HEK293 (cell line): Measurements from ENCODE around the gene DEFB129.
"Not testable (repeated sequence)": the region's sequence is repeated elsewhere in the genome, so short reads cannot be mapped to it uniquely, and the experiment has no call there.

Experiments
- CTCF ChIA-PET: fragments of 350-600 bp; formaldehyde crosslinking; extraction: SDS; loops from one replicate; lab custom pipeline; 2021; ENCODE audit warnings: antibody characterized with exemption; lab: Yijun Ruan, JAX
- POLR2A ChIA-PET: fragments of 300-600 bp; formaldehyde crosslinking; extraction: SDS; loops from one replicate; lab custom pipeline; 2020; ENCODE audit warnings: antibody characterized with exemption, inconsistent platforms; lab: Yijun Ruan, JAX
- H3K27ac ChIP-seq: fragments of 200-500 bp; sonication (Bioruptor generic); 2 replicates; pipeline ENCODE4 v1.5.1; 2014; ENCODE audit warnings: low read depth, low read length, control low read depth, inconsistent platforms; ENCODE audit errors: extremely low read depth
- H3K36me3 ChIP-seq, 2 experiments: fragments of 200-500 bp in 1 of 2; sonication (Bioruptor generic) in 1 of 2; 1 replicate in 1 of 2; 2 replicates in 1 of 2; pipeline ENCODE4 v1.5.1; 2014 to 2017; ENCODE audit warnings: inconsistent platforms in 2 of 2, low read length in 2 of 2; ENCODE audit not compliant: control insufficient read depth in 2 of 2, insufficient read depth in 1 of 2
- H3K4me1 ChIP-seq: fragments of 200-500 bp; sonication (Bioruptor generic); 2 replicates; pipeline ENCODE4 v1.5.1; 2014; ENCODE audit warnings: mild to moderate bottlenecking, low read length, inconsistent platforms; ENCODE audit not compliant: control insufficient read depth, insufficient read depth
- H3K4me3 ChIP-seq: 2 replicates; pipeline ENCODE4 v1.5.1; 2011; ENCODE audit warnings: low read depth, mild to moderate bottlenecking, control low read depth, low read length, moderate library complexity
- H3K9me3 ChIP-seq: fragments of 200-500 bp; sonication (Bioruptor generic); 2 replicates; pipeline ENCODE4 v1.5.1; 2014; ENCODE audit warnings: low read depth, low read length, inconsistent platforms; ENCODE audit not compliant: control insufficient read depth, insufficient read depth
- GLI4 ChIP-seq: fragments of 450-650 bp; formaldehyde crosslinking; IDR thresholded peaks from 2 replicates; pipeline ENCODE4 v1.5.1; 2016; ENCODE audit warnings: missing biosample characterization, missing genetic modification characterization
- KLF9 ChIP-seq: fragments of 450-650 bp; formaldehyde crosslinking; IDR thresholded peaks from 2 replicates; pipeline ENCODE4 v1.5.1; 2016; ENCODE audit warnings: missing biosample characterization, missing genetic modification characterization, low read depth
- ZBTB17 ChIP-seq: fragments of 450-650 bp; formaldehyde crosslinking; IDR thresholded peaks from 2 replicates; pipeline ENCODE4 v1.5.1; 2016; ENCODE audit warnings: missing biosample characterization, missing genetic modification characterization
- ZFP37 ChIP-seq: fragments of 450-650 bp; formaldehyde crosslinking; IDR thresholded peaks from 2 replicates; pipeline ENCODE4 v1.5.1; 2016; ENCODE audit warnings: missing biosample characterization, missing genetic modification characterization
- ZNF112 ChIP-seq: fragments of 450-650 bp; formaldehyde crosslinking; IDR thresholded peaks from 2 replicates; pipeline ENCODE4 v1.5.0; 2017; ENCODE audit warnings: missing biosample characterization, missing genetic modification characterization
- ZNF146 ChIP-seq: fragments of 450-650 bp; formaldehyde crosslinking; IDR thresholded peaks from 2 replicates; pipeline ENCODE4 v1.5.1; 2016; ENCODE audit warnings: missing biosample characterization, missing genetic modification characterization
- ZNF169 ChIP-seq: fragments of 450-650 bp; formaldehyde crosslinking; IDR thresholded peaks from 2 replicates; pipeline ENCODE4 v1.5.1; 2016; ENCODE audit warnings: missing biosample characterization, missing genetic modification characterization
- ZNF366 ChIP-seq: fragments of 450-650 bp; formaldehyde crosslinking; conservative IDR thresholded peaks from 2 replicates; pipeline ENCODE4 v1.5.1; 2016; ENCODE audit warnings: missing biosample characterization, missing genetic modification characterization
- ZNF473 ChIP-seq: fragments of 450-650 bp; formaldehyde crosslinking; IDR thresholded peaks from 2 replicates; pipeline ENCODE4 v1.5.1; 2017; ENCODE audit warnings: missing biosample characterization, missing genetic modification characterization
- ZNF529 ChIP-seq: fragments of 450-650 bp; formaldehyde crosslinking; IDR thresholded peaks from 2 replicates; pipeline ENCODE4 v1.5.1; 2017; ENCODE audit warnings: missing genetic modification characterization, missing biosample characterization; ENCODE audit not compliant: insufficient replicate concordance
- ZNF530 ChIP-seq: fragments of 450-650 bp; formaldehyde crosslinking; IDR thresholded peaks from 2 replicates; pipeline ENCODE4 v1.5.1; 2016; ENCODE audit warnings: low read depth, missing biosample characterization, missing genetic modification characterization
- TF ChIP-seq, protein P1 (sequence below): fragments of 450-650 bp; IDR thresholded peaks from 2 replicates; pipeline ENCODE4 v1.5.1; 2018; ENCODE audit warnings: missing biosample characterization, missing genetic modification characterization
- TF ChIP-seq, protein P2 (sequence below): fragments of 450-650 bp; formaldehyde crosslinking; IDR thresholded peaks from 2 replicates; pipeline ENCODE4 v1.5.1; 2016; ENCODE audit warnings: missing biosample characterization, missing genetic modification characterization

Gene DEFB129

DNA sequence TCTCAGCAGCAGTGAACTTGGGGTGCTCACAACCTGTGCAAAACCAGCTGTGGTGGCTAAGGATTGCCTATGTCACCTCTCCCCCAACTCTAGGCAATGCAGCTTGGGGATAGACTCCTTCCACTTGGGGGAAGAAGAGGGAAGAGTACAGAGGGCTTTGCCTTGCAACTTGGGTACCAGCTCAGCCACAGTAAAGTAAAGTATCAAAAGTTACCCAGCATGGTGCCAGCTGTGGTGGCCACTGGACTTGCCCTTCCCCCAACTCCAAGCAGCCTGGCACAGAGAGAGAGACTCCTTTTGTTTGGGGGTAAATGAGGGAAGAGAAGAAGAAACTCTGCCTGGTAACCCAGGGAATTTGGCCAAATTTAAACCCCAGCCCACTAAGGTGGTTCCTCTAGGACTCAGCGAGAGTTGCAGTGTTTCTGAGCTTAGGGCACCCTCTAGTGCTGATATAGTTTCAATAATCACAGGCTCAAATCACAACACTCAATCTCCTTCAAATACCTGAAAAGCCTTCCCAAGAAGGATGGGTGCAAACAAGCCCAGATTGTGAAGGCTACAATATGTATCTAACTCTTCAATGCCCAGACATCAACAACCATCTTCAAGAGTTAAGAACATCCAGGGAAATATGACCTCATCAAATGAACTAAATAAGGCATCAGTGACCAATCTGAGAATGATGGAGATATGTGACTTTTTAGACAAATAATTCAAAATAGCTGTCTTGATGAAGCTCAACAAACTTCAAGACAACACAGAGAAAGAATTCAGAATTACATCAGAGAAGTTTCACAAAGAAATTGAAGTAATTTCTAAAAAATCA, 7.6 kb upstream of the DEFB129 start (continued):
- no peak for TF ChIP-seq ZNF473
- no peak for TF ChIP-seq ZFP37 (tag by site-specific recombination)

DNA sequence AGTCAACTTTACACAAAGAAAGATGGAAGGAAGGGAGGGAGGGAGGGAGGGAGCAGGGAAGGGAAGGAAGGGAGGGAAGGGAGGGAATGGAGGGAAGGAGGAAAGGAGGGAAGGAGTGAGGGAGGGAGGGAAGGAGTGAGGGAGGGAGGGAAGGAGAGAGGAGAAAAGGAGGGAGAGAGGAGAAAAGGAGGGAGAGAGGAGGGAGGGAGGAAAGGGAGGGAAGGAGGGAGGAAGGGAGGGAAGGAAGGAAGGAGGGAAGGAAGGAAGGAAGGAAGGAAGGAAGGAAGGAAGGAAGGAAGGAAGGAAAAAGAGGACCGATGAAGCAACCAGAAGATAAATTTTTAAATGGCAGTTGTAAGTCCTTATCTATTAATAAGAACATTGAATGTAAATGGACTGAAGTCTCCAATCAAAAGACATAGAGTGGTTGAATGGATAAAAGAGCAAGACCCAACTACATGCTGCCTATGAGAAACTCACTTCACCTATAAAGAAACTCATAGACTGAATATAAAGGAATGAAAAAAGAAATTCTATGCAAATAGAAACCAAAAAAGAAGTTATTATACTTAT, 5.7 kb upstream of the DEFB129 start:
- Histone ChIP-seq H3K36me3 (no peaks in the 10 kb centered on the region), H3K9me3 (no peaks in the 10 kb centered on the region), H3K4me1 (no peaks in the 10 kb centered on the region), H3K4me3 (no peak overlapping the region), H3K27ac (no peak overlapping the region)
- POLR2A ChIA-PET: no interaction called here
- peak; percentile 86 for TF ChIP-seq ZNF366 (tag by site-specific recombination)
- TF ChIP-seq, protein P1, sequence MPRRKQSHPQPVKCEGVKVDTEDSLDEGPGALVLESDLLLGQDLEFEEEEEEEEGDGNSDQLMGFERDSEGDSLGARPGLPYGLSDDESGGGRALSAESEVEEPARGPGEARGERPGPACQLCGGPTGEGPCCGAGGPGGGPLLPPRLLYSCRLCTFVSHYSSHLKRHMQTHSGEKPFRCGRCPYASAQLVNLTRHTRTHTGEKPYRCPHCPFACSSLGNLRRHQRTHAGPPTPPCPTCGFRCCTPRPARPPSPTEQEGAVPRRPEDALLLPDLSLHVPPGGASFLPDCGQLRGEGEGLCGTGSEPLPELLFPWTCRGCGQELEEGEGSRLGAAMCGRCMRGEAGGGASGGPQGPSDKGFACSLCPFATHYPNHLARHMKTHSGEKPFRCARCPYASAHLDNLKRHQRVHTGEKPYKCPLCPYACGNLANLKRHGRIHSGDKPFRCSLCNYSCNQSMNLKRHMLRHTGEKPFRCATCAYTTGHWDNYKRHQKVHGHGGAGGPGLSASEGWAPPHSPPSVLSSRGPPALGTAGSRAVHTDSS (tag by site-specific recombination): no peak
- CTCF ChIA-PET: no interaction called here

DNA sequence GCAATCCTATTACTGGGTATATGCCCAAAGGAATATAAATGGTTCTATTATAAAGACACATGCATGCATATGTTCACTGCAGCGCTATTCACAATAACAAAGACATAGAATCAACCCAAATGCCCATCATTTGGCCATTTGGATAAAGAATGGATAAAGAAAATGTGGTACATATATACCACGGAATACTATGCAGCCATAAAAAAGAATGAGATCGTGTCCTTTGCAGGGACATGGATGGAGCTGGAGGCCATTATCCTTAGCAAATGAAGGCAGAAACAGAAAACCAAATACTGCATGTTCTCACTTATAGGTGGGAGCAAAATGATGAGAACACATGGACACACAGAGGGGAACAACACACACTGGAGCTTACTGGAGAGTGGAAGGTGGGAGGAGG, 1.2 kb upstream of the DEFB129 start:
- TF ChIP-seq ZNF146 (tag by site-specific recombination): peak; percentile 85
- POLR2A ChIA-PET, H3K9me3 ChIP-seq, H3K36me3 ChIP-seq, H3K27ac ChIP-seq, H3K4me1 ChIP-seq, H3K4me3 ChIP-seq: not testable (repeated sequence)
- CTCF ChIA-PET: interaction anchor here (3.2 to 4.0 kb wide), 2 partner anchors 40 to 105 kb away, joined by 13 to 20 read pairs; no protein-coding TSS in a partner anchor

DNA sequence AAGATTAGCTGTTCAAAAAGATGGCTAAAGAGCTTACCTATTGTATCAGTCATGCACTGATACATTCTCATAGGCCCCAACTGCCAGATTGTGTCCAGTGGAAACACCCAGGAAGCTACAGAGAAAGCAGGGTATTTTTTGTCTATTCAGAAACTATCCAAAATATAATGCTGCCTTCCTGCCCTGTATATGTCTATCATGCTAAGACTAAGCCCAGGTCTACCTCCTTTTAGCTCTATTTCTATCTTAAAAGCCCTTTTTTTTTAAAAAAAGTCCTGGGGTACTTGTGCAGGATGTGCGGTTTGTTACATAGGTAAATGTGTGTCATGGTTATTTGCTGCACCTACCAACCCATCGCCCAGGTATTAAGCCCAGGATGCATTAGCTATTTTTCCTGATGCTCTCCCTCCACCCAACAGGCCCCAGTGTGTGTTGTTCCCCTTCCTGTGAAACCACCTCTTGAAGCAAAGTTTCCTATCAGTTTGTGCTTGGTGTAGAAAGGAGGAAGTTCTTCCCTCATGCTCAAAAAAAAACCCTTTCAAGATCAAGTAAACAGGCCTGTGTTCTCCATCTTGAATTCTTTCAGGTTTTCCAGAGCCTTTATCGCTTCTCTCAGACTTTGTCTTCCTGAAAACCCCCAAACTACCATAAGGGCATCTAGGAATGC, 514 bp downstream of the DEFB129 start:
- ChIA-PET POLR2A (no interaction called here), CTCF (interaction anchor here (0.6 to 1.9 kb wide), 5 partner anchors 10 to 489 kb away, joined by 3 to 7 read pairs (median 4); no protein-coding TSS in a partner anchor)
- no peak overlapping the region for H3K4me3 ChIP-seq
- no peaks in the 10 kb centered on the region for H3K4me1 ChIP-seq
- TF ChIP-seq GLI4 (tag by site-specific recombination) (no peak), ZNF112 (no peak), ZFP37 (tag by site-specific recombination) (no peak), ZNF169 (tag by site-specific recombination) (no peak), KLF9 (tag by site-specific recombination) (no peak), ZNF530 (tag by site-specific recombination) (no peak)
- H3K27ac ChIP-seq: no peak overlapping the region
- H3K9me3 ChIP-seq: no peaks in the 10 kb centered on the region
- H3K36me3 ChIP-seq: no peaks in the 10 kb centered on the region

DNA sequence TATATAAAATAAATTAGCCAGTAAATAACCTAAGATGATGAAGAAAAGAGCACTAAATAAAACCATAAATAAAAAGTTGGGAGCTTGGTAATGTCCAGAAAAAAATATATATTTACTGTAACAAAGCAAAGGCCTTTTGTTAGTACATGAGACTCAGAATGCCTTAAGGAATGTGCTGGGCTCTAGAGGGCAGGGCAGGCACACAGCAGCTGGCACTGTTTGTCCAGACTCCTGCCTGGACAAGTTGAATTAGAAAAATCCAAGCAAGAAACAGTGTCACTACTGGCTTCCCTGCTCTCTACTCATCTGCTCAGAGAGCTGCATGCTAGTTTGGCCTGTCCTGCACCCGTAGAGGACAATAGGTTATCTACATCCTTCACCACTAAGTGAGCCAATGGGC, 8.8 kb downstream of the DEFB129 start:
- CTCF ChIA-PET: interaction anchor here (0.7 kb wide), 1 partner anchor 96 kb away, joined by 3 read pairs; no protein-coding TSS in a partner anchor
- Histone ChIP-seq H3K36me3 (no peaks in the 10 kb centered on the region), H3K9me3 (no peaks in the 10 kb centered on the region), H3K27ac (no peak overlapping the region), H3K4me3 (no peak overlapping the region), H3K4me1 (no peaks in the 10 kb centered on the region)
- POLR2A ChIA-PET: no interaction called here
- TF ChIP-seq, protein P2, sequence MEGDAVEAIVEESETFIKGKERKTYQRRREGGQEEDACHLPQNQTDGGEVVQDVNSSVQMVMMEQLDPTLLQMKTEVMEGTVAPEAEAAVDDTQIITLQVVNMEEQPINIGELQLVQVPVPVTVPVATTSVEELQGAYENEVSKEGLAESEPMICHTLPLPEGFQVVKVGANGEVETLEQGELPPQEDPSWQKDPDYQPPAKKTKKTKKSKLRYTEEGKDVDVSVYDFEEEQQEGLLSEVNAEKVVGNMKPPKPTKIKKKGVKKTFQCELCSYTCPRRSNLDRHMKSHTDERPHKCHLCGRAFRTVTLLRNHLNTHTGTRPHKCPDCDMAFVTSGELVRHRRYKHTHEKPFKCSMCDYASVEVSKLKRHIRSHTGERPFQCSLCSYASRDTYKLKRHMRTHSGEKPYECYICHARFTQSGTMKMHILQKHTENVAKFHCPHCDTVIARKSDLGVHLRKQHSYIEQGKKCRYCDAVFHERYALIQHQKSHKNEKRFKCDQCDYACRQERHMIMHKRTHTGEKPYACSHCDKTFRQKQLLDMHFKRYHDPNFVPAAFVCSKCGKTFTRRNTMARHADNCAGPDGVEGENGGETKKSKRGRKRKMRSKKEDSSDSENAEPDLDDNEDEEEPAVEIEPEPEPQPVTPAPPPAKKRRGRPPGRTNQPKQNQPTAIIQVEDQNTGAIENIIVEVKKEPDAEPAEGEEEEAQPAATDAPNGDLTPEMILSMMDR (tag by site-specific recombination): peak; percentile 75
- TF ChIP-seq ZNF529 (no peak), ZBTB17 (tag by site-specific recombination) (peak; percentile 50; the same call in 1 of the 2 replicates)
